HG03460 (cell line): ENCODE data around the gene FAM83G.
"Not testable (repeated sequence)": the region's sequence is repeated elsewhere in the genome, so short reads cannot be mapped to it uniquely, and the experiment has no call there.

ENCODE experiments used
- ATAC-seq: cut with Tn5 transposase; IDR thresholded peaks from one replicate; pipeline ENCODE4 v1.9.1; 2021; ENCODE audit not compliant: unreplicated experiment

Gene FAM83G

DNA sequence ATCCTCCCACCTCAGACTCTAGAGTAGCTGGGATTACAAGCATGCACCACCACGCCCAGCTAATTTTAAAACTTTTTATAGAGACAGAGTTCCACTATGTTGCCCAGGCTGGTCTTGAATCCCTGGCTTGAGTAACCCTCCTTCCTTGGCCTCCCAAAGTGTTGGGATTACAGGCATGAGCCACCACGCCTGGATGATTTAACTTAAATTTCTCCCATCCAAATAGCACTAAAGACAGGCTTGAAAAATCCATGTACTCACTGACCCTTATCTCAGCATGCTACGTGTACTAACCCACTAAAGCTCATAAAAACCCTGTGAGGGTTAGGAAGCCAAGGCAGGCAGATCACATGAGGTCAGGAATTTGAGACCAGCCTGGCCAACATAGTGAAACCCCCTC is 48.0 kb downstream of the FAM83G start:
- no peak for ATAC-seq

DNA sequence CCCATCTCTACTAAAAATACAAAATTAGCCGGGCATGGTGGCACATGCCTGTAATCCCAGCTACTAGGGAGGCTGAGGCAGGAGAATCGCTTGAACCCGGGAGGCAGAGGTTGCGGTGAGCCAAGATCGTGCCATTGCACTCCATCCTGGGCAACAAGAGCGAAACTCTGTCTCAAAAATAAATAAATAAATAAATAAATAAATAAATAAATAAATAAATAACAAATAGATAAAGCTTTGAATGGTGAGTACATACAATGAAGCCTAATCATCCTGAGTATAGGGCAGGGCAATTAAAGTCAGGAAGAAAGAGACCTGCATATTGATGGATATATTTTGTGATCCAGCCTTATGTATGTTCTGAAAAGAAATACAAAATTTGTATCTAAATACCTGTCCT is 48.5 kb downstream of the FAM83G start:
- ATAC-seq, result not testable (repeated sequence)

DNA sequence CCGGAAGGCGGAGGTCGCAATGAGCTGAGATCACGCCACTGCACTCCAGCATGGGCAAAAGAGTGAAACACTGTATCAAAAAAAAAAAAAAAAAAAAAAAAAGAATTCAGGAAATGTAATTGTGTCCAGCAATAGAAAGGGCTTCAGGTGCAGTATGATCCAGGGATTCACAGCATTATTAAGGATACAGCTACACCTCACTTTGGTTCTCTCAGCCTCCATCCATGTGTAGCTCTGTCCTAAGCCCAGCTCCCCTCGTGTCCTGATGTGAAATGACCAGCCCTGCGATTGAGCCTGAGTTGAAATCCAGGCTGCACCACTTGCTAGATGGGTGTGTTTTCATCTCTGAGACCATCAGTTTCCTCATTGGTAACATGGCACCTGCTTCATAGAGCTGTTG is 49.6 kb downstream of the FAM83G start:
- no peak for ATAC-seq

DNA sequence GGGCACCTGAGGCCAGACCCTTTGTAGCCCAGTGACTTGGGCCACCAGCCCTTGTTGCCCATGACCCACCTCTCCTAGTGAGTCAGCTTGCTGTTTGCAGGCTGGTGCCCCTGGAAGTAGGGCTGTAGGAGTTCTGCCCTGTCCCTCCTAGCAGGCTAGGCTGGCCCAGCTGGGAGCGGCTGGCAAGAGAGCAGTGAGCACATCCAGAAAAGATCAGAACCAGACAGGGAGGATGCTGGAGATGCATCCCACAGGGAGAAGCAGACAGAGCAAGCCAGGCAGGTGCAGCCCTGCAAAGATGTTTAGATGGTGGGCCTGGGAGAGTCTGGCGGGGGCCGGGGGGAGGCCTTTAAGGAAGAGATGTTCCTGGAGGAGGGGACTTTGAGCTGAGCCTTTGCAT is 50.2 kb downstream of the FAM83G start:
- ATAC-seq, result no peak

DNA sequence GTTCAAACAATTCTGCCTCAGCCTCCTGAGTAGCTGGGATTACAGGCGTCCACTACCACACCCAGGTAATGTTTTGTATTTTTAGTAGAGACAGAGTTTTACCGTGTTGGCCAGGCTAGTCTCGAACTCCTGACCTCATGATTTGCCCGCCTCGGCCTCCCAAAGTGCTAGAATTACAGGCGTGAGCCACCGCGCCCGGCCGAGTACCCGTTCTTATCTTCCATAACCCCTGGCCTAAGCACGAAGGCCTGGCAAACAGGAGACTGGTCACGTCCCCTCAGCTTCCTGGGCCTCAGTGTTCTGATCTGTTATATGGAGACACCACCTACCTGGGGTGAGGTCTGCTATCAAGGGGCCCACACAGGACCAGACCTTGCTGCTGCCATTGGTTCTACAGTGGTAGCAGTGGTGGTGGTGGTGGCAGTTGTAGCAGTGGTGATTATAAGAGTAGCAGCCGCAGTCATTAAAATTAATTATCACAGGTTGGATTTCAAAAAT is 51.3 kb downstream of the FAM83G start:
- ATAC-seq, result no peak

DNA sequence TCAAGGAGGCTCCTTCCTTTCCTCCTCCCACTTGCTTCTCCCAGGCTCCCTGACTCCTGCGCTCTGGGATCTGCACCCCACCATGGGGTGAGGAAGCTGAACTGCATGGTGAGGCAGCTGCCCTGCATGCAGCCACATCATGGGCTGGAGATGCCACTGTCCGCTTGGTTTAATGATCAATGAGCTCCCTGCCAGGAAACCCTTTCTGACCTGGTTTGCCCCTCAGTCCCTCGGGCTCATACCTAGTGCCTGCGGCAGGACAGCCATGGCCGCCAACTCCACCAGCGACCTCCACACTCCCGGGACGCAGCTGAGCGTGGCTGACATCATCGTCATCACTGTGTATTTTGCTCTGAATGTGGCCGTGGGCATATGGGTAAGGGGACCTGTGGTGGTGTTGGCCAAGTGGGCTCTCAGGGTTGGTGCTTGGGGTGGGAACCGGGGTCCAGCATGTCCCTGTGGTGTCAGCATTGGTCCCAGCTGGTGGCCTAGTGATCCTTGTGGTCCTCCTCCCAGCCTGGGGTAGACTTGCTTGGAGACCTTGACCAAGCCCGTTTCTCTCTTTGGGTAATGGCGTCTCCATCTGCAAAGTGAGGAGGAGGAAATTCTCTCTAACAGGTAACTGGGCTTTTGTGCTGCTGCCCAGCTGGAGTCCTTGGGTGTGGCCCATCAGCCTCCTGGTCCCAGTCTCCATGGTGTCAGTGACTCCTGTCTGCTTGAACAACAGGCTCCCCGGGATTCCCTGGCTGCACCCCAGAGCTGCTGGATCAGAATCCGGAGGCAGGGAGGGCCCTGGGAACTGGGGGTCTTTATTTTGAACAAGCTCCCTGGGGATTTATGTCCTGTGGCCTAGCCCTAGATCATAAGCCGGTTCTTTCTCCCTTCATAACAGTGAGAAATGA is 52.4 kb downstream of the FAM83G start, which contains the start of gene SLC5A10:
Gene SLC5A10 (plus strand): TSS at position 225 of the 902 bp plus-strand sequence. CDS start 41 bp downstream, at position 266.
- no peak for ATAC-seq

DNA sequence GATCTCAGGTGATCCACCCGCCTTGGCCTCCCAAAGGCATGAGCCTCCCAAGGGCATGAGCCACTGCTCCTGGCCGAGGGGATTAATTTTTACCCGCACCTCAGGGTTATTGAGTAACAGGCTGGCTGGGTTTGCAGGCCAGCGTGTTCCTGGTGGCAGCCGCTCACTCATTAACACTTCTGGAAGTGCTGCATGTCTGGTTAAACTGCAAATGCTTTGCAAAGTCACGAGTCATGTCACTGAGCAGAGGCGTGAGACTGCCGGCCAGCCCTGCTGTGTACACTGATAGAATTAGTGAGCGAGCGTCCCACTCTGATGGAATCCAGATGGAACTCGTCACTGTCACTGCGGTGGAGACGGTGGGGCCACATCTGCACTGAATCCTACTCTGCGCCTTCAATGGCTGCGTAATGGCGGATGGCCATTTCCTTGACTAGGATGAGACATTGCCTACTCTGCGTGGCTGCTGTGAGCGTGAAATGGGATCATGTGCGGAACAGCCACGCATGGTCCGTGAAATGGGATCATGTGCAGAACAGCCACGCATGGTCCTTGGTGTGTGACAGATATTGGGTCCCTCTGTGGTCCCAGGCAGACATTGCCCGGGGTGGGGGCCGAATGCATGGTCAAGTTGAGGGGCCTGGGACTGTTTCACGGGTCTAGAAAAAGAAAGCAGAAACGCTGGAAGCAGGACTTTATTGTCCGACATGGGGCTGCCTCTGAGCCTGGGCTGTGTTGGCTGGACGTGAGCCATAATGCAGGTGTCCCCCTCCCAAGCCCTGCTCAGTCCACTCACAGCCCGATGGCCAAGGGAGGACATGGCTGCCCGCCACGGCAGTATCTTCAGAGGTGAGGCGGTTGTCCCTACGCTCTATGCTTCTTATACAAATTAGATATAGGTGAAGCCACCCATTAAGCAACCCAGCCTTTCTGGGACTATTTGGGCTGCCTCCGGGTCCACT is 53.3 kb downstream of the FAM83G start:
- no peak for ATAC-seq

DNA sequence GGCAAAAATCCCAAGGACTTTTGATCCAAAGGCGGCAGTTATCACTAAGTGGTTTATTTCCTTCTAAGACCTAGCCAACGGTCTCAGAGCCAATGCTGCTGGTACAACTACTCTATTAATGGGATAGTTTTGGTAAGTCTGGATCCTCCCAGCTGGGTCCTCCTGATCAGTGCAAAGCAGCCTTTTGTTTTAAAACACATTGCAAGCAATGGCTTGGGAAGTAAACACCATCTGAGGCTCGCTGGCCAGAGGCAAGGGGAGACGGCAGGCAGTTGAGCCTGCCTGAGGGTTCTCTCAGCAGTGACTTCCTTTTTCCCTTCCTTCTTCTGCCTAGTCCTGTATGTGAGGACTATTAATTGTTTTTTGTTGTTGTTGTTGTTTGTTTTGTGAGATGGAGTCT is 54.2 kb downstream of the FAM83G start:
- no peak for ATAC-seq

DNA sequence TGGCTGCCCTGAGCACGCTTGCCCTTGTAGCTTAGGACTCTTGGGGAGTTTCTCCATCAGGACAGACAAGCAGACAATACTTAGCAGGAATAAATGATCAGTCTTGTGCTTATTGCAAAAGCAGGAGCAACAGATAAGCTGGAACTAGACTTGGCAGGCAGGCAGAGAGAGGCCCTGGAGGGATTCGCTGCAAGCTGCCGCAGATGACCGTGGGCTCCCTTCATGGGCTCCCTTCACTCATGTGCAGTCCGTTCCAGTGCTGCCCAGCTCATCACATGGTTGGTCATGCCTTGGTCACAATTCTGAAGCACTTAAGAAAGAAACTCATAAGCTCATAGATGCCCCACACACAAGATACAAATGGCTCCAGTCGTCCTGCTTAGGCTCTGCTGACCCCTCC is 55.0 kb downstream of the FAM83G start:
- ATAC-seq, result no peak

DNA sequence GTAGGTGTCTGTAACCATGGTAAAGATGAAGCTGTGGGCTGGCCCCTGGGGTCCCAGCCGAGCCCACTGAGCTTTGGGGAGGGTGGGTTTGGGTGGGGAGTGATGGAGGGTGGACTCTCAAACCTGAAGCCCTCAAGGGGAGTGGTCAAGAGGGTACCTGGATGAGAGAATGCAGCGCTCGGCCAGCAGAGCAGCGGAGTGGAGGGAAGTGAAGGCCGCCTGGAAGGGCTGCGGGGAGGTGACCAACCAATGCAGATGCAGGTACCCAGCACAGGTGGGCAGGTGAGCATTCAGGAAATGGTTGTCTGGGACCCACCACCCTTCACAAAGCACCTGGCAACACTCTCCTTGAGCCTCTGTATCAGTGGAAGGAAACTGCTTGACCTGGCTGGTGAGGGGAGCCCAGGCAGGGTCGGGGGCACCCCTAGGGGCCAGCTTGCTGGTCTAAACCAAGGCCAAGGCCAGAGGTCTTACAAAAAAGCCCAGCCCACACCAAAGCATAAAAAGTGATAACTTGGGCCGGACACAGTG is 56.0 kb downstream of the FAM83G start:
- no peak for ATAC-seq

DNA sequence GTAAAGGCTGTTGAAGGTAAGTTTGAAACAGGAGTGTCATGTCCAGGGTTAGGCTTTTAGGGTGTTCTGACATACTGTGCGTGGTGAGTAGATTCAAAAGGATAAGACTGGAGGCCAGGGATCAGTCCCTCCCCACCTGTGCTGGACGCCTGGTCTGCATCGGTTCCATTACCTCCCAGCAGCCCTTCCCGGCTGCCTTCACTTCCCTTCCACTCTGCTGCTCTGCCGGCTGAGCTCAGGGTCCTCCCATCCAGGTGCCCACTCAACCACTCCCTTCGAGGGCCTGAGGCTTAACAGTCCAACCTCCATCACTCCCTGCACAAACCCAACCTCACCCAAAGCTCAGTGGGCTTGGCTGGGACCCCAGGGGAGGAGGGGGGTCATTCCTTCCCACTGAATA is 56.7 kb downstream of the FAM83G start:
- ATAC-seq, result no peak

DNA sequence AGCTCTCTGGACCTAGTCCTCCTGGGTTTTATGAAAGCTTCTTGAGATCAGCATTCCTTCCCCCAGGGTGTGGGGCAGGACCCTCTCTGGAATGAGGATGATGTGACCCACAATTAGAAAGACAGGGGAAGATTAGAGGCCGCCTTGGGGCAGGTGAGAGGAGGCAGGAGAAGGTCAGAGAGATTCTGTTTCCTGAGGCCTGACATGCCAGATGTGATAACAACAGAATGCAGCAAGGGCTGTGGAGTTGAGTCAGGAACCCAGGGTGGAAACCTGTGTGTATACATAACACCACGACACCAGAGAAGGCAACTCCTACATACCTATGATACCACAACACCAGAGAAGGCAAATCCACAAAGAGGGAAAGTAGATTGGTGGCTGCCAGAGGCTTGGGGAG is 58.0 kb downstream of the FAM83G start:
- no peak for ATAC-seq

DNA sequence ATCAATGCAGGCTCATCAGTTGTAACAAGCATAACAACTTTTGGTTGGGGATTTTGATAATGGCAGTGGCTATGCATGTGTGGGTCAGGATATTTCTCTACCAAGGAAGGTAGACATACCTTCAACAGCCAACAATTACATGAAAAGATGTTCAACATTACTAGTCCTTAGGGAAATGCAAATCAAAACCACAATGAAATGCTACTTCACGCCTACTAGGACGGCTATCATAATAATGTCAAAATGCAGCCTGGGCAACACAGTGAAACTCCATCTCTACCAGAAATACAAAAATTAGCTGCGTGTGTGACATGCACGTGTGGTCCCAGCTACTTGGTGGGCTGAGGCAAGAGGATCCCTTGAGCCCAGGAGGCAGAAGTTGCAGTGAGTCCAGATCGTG is 59.9 kb downstream of the FAM83G start:
- ATAC-seq, result no peak

DNA sequence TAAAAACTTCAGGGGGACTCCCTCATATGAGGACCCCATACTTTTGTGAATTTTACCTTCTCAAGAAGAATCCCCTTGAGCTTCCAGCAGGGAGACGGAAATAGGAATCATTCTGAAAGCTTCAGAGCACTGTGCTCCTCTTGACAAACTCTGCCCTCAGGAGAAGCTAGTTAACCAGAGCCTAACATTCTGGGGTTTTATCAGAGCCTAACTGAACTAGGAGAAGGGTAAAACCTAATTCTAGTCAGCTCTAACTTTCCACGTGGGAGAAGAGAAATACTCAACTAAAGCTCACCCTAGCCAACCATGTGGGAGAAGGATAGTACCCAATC is 65.9 kb downstream of the FAM83G start:
- ATAC-seq, result no peak

DNA sequence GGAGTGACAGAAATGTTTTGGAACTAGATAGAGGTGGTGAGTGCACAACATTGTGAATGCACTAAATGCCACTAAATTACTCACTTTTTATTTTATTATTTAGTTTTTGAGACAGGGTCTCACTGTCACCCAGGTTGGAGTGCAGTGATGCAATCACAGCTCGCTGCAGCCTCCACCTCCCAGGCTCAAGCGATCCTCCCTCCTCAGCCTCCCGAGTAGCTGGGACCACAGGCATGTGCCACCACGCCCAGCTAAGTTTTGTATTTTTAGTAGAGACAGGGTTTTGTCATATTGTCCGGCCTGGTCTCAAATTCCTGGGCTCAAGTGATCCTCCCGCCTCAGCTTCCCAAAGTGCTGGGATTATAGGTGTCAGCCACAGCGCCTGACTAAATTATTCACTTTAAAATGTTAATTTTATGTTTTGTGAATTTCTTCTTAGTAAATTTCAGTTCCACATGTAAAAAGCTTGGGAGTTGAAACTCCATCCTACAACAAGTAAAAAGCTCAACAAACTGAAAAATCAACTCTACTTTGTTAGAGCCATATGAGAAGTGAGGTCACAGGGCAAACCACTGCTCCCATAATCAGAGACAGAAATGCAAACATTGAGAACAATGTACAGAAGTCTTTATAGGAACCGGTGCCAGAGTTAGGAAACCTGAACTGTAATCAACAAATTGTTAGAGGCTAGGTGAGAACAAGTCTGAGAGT is 66.4 kb downstream of the FAM83G start:
- no peak for ATAC-seq

DNA sequence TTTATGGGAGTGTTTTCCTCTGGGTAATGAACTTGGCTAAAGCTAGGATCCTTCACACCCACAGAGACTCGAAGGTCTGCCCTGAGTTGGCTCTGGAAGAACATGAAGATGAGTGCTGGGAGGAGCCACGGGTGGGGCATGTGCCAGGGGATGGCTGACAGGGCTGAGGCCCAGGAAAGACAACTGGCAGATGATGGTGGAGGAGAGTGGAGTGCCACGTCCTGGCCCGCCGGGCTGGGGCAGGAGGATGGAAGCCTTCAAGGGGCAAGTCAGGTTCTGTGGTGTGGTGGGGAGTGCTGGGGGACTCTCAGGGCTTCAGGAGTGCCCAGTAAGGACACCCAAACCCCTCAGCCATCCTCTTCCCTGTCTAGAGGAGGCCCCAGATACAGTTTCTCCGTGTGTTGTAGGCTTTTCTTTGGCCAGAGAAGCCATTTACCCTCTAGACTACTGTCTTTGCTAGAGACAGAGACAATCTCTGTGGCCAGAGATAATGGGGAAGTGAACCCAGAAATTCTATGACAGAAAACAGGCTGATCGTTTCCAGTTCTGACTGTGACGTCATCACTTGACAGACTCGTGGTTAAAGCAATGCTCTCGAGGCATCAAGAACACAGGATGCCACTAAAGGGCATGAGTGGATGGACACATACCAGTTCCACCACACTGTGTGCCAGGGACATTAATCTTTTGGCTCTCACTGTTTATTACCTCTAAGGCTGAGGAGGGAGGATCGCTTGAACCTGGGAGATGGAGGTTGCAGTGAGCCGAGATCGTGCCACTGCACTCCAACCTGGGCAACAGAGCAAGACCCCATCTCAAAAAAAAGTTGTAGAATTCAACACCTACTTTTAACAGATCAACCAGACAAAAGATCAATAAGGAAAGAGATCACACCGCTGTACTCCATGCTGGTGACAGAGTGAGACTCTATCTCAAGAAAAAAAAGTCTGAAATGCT is 71.2 kb downstream of the FAM83G start:
- no peak for ATAC-seq

DNA sequence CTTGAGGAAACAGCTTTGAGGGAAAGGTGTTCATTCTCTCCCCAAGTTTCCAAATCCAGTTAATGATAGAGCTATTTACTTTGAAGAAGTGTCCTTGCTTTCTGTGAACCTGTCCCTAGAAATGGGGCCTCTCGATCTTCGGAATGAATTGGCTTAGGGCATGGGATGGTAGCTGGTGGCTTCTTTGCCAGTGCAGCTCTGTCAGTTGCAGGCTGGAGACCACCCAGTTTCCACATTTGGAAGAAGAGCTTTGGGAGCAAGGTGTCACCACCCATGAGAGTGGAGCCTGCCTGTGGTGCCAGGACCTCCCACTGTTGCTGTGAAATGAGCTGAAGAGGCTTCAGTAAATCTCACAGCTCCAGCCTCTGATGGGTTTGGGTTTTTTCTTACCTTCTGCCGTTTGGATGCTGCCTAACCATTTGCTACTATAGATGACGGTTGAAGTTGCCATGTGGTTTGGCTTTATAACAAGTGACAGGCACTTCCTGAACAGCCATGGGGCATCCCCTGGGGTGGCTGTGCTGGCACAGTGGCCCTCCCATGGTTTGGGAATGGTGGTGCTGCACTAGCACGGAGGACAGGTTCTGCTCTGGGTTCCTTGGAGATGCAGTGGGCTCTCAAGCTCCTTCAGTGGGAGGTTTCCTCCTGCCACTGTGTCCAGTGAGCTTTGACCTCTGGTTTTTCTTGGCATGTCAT is 72.1 kb downstream of the FAM83G start:
- ATAC-seq, result no peak

DNA sequence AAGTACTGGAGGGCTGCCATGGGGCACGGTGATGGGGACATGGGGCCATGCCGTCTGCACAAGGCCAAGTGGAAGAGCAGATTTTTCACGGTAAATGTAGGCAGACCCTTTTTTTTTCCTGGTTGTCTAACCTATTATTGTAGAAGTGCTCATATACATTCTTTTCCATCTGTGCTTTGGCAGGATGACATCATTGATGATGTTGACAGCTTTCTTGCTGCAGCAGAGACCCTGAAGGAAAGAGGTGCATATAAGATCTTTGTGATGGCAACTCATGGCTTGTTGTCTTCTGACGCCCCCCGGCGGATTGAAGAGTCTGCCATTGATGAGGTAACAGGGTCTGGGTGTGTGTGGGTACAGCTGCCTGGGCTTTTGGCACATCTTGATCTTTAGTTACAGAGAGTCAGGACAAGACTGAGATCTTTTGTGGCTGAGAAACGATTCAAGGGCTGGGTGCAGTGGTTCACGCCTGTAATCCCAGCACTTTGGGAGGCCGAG is 75.9 kb downstream of the FAM83G start:
- no peak for ATAC-seq

DNA sequence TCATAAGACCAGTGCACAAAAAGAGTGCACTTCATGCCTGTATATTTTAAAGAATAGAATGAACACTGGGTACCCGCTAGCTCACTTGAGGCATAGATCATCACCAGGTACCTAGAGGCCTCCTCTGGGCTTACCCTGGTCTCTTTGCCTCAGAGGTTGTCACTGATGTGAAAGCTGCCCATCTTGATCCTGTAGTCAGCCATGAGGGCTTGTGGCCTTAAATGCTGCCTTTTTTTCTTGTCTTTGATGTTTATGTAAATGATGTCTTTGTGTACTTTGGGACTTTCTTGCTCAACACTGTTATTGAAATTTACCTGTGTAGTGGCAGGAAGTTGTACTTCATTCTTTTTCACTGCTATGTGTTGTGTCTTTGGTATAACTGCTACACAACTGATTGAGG is 79.4 kb downstream of the FAM83G start:
- no peak for ATAC-seq
